NB4 (cell line): ENCODE measurements around the gene KCNQ4.

Experiments used
- POLR2A ChIP-seq: IDR thresholded peaks from 2 replicates; pipeline ENCODE4 v1.6.1; 2011; ENCODE audit warnings: mild to moderate bottlenecking; ENCODE audit not compliant: insufficient read length; ENCODE audit errors: extremely low read depth
- TF ChIP-seq, protein P1 (sequence below): IDR thresholded peaks from one replicate; pipeline ENCODE4 v1.5.1; 2012; ENCODE audit warnings: low read depth, low read length

DNA sequence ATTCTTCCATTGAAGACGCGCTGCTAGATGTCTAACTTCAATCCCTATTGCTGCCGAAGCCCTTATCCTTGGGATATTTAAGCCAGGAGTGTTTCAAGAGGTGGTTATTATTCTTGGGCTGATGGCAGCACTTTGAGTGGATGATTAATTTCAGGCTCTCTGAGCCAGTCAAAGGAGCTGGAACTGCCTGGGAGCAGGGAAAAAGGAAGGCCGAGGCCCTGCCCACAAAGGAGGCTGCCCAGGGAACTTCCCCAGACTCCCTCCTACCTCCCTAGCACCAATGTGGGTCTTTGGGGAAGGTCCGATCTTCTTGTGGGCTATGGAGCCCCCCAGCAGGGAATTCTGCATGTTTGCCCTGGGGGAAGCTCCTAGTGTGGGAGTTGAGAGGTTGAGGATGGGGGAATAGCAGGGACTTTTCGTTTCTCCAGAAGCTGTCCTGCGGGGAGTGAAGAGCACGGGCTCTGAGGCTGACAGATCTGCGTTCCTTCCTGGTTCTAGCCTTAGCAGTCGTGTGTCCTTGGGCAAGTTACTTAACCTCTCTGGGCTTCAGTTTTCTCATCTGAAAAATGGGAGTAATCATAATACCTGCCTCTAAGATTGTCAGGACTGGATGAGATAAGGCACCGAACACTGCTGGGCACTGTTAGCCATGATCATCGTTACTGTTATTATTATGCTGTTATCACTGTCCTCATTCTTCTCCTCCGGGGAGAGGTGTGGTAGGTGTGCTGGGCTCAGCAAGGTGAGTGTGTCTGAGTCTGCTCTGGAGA lies 6.3 kb downstream of the KCNQ4 start:
- TF ChIP-seq, protein P1, sequence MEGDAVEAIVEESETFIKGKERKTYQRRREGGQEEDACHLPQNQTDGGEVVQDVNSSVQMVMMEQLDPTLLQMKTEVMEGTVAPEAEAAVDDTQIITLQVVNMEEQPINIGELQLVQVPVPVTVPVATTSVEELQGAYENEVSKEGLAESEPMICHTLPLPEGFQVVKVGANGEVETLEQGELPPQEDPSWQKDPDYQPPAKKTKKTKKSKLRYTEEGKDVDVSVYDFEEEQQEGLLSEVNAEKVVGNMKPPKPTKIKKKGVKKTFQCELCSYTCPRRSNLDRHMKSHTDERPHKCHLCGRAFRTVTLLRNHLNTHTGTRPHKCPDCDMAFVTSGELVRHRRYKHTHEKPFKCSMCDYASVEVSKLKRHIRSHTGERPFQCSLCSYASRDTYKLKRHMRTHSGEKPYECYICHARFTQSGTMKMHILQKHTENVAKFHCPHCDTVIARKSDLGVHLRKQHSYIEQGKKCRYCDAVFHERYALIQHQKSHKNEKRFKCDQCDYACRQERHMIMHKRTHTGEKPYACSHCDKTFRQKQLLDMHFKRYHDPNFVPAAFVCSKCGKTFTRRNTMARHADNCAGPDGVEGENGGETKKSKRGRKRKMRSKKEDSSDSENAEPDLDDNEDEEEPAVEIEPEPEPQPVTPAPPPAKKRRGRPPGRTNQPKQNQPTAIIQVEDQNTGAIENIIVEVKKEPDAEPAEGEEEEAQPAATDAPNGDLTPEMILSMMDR: no peak
- TF ChIP-seq POLR2A: no peak
